GDM1 (cell line): Measurements from ENCODE around the gene NET1.

ENCODE experiments used
- DNase-seq: peaks from one replicate; lab custom pipeline; 2025; lab: John Stamatoyannopoulos, UW

The NET1 gene

DNA sequence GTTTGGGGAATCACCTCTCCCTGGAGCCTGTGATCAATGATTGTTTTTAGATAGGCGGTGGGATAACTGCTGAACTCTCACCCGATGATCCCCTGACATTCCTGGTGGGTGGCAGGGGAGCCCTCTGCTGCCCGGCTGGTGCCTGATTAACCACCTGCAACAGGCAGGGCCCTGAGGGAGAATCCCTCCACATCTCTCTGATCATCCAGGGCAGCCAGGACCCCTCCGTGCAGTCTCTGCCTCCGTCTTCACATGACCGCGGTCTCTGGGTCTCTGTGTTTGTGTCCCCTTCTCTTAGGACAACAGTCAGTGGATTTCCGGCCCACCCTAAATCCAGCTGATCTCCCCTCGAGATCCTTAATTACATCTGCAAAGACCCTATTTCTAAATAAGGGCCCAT is 69.7 kb downstream of the NET1 start:
- no peak for DNase-seq

DNA sequence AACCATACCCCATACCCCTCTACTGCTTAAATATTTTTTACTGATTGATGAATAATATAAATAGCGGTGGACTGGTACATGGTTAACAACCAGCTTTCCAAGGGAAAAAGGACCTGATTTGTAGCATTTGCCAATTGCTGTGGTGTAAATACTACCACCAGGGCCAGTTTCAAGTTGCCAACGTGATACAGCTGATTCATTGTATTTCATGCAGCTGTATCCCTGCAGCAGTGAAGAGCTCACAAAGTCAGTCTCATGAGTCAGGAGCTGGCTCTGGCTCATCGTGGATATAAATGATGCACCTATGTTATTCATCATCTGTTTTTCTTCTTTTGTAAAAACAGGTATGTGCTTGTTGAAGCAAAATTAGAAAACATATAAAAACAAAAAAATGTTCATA is 71.8 kb downstream of the NET1 start:
- no peak for DNase-seq

DNA sequence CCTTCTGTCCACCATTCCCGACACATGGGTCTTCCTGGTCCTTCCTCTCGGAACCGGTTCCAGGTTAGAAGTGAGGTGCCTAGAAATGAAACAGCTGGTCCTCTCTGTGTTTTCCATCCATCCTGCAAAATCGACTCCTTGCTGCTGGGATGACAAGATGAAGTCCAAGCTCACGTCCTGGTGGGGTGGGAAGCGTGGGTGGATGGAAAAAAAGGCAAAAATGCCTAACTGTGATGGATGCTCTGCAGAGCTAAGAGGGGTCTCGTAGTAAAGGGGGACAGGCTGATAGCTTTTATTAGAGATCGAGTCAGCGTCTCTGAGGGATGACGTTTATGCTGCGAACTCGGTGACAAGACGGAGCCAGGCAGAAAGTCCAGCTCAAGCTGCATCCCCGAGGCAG is 72.9 kb downstream of the NET1 start:
- DNase-seq, result no peak

DNA sequence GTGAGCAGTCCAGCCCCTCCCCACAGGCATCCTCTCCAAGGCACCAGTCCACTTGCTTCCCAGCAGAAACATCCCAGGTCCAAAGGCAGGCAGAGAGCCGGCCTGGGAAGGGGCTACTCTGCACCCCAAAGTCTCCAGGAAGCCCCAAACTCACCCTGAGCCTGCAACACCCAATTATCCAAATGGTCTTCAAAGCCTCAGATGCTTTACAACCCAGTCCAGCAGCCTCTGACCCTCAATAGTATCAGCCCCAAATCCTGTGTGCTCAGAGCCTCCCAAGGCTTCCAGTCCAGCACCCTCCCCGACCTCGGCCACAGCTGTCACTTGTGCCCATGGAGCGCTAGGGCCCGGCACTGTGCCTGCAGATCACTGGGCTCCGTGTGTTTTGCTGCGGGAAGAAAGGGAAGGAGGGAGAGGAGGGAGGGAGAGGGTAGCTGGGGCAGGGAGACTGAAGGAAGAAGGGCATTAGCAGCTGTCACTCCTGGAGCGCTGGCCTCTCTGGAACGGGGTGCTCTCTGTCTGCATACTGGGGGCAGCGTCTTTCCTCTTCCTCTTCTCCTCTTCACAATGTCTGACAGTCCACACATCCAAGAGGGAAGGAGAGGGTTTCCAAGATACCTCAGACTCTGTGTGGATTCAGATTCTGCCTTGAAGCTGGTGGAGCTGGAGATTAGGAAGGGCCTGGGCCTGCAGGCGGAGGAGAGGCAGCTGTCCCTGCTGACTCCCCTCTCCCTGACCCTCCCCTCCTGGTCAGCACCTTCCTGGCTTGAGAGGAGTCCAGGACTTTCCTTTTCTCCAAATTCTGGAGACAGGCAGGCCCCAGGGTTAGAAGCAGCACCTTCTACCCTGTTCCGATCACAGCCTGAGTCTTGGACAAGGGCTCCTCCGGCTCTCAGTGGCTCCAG is 73.8 kb downstream of the NET1 start:
- peak; percentile 60 for DNase-seq

DNA sequence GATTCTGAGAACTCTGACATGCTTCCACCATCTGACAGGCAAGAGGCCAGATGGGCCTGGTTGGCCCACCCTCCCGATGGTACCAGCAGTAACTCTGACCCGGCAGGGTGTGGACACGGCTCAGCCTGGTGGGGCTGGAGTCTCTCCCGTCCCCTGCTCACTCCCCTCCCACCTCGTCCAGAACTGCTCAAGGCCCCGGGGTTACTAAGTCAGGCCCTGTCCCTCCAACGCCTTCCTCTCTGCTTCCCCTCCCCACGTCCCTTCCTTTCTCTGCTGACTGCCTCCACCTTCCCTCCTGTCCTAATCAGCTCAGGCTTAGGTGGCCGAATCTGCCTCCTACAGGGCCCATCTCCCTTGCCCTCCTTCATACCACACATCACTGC is 74.5 kb downstream of the NET1 start:
- DNase-seq, result no peak

DNA sequence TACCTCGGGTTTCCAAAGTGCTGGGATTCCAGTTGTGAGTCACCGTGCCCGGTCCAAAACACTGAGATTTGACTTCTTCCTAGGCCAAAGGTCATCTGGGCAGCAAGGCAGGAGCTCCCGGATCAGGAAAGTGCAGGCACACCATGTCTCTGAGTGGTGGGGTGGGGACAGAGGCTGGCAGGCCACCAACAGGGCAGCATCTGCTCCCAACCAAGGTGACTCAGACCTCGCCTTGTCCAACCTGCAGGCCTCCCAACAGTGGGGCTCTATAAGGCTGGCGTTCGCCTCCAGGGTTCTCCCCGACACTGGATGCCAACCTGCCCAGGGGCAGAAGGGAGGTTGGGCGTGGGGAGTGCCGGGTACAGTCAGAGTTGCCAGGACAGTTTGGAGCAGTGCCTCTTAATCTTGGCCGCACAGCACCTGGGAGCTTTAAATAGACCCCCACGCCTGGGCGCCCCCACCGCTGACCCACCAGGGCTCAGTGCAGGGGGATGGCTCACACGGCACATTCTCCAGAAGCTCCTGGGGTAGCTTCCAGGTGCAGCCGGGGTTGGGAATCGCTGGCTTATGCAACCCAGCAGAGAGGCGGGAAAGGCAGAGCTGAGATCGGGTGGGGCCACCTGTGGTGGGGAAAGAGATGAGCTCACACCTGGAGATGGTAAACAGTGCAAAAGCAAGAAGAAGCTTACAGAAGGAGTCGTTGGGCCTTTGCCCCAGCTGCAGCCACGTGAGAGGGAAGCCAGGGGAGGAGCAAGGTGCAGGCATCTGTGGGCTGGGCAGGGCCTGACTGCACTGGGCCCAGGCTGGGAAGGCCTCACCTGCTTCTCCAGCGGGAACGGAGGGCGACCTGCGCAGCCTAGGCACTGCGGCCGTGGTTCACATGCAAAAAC is 76.2 kb downstream of the NET1 start:
- no peak for DNase-seq

DNA sequence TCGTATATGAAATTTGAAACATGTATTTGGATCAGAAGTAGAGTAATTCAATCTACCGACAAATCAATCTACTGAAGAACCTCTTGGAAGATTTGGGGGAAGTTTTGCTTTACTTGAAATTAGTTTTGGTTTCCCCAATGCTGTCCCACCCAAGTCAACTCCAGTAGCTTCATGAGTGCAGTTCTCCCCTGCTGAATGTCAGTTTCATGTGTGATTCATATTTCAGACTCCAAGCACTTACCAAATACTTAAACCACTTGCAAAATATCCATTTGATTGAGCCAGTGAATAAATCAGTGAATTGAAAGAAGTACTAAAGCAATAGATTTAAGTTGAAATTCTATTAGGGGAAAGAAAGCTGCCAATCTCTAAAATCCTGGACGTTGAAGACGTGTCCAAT is 77.7 kb downstream of the NET1 start:
- no peak for DNase-seq

DNA sequence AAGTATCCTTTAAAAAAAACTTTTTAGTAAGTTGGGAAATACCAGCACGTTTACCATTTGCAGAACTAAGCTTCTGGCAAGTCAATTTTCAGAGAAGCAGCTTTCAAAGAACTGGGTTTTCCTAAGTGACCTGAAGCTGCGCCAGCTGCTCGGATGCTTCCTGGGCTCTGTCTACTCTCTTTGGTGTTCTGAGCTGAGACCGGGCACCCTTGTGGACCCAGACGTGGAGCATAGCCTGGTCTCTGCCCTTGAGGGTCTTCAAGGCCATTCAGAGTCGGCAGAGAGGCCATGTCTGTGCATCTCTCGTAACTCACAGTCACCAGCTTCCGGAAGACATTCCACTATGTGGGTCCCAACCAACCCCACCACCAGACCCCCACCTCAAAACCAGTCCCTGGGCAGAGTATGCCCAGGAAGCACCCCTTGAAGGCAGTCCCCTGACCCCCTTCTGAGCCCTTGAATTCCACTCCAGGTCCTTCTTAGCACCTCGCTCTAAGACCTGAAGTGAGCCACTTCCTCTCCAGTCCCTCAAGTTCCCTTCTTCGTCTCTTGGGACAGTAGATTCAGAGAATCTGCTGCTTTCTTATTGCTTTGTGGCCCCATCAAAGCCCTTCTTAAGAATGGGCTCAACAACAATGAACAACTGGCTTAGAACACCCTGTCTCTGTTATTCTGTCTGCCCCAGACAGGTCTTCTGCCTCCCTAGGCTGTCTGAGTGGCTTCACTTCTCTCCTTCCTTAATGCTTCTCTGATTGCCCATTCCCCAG is 78.5 kb downstream of the NET1 start:
- DNase-seq, result no peak

DNA sequence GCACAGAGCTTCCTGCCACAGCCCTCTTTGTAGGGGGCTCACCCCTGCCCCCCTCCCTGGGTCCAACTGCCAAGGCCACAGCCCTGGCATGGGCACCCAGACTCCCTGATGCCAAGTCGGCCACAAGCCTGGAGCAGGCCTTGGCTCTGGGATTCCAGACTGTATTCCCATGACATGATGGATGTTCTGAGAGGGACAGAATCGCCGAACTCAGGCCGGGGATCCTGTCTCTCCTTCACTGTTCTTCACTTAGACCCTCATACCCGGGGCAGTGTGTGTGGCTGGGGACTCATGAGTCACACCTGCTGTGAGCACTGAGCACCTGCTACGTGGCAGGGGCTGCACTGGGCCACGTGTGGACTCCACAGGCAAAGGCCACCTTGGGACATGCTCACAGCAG is 79.1 kb downstream of the NET1 start:
- no peak for DNase-seq

DNA sequence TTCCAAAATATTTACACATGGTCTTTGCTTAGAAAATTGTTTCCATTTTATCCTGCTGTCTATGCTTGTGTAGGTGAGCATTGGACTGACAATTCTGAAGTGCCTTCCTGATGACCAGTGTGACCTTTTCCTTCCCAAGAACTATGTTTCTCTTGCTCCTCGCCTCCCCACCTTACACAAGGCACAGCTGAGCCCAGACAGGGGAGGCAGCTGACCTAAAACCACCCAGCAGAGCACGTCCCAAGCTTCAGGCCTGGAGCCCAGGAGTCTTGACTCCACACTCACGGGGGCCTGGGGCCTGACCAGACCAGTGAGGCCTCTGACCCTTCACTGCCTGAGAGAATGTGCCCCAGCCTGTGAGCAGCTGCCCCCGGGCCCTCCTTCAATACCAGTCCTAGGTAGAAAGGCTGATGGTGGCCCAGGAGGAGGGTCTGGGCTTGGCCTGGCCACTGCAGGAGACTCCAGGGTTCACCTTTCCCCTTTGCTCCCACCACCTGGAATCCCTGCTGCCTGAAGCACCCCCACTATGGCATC is 80.0 kb downstream of the NET1 start:
- DNase-seq, result no peak

DNA sequence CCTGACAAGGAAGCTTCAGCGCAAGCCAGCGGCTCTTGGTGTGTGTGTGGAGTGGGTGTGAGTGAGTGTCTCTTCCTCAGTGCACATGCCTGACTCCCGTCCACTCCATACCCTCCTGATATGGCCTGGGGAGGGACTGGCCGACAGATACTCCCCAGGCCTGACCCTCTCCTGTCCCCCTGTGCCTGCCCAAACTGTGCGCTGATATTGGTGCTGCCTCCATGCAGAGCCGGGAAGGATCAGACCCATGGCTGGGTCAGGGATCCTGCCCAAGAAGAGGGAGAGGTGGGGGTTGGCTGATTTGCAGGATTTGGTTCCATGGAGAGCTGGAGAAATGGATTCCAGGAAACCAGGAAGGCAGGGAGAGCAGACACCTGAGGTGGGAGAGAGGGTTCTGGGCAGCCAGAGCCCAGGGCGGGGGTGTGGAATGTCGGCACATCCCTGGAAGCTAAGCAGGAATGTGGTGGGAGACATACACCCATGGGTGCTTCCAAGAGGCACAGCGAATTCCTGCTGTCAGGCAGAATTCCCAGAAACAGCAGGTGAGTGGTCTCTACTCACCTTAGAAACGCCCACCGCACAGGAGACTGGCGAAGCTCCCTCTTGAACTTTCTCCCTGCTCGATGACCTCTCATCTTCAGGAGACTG is 80.7 kb downstream of the NET1 start:
- no peak for DNase-seq

DNA sequence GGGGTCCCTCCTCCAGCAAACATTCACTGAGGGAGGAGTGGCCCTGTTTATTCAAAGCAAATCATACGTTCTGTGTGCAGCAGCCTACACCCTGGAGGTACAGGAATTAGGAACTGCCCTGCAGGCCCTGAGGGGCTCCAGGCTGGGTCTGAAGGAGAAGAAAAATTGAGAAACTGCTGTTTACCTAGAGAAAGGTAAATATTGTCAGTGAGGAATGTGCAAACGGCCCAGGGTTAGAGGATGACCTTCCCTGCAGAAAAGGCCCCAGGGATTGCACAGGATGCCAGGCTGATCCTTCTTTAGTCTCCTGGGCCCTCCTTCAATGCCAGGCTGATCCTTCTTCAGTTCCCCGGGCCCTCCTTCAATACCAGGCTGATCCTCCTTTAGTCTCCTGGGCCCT is 81.3 kb downstream of the NET1 start:
- no peak for DNase-seq

DNA sequence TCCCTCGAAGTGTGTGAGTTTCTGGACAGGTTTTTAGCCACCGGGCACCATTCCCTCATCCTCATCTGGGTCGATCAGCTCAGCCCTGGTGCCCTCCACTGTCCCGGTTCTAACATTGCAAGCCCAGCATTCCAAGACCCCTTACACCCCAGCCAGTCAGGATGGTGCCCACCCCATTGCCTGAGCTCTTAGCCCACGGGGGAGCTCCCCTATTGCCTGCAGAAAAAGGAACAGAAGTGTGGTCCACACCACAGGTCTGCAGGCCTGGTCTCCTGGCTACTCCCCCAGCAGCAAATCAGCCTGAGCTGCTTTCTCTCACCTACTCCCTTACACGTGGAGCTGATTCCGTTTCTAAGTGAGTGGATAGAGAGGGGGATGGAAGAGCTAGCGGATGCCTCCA is 82.3 kb downstream of the NET1 start:
- no peak for DNase-seq

DNA sequence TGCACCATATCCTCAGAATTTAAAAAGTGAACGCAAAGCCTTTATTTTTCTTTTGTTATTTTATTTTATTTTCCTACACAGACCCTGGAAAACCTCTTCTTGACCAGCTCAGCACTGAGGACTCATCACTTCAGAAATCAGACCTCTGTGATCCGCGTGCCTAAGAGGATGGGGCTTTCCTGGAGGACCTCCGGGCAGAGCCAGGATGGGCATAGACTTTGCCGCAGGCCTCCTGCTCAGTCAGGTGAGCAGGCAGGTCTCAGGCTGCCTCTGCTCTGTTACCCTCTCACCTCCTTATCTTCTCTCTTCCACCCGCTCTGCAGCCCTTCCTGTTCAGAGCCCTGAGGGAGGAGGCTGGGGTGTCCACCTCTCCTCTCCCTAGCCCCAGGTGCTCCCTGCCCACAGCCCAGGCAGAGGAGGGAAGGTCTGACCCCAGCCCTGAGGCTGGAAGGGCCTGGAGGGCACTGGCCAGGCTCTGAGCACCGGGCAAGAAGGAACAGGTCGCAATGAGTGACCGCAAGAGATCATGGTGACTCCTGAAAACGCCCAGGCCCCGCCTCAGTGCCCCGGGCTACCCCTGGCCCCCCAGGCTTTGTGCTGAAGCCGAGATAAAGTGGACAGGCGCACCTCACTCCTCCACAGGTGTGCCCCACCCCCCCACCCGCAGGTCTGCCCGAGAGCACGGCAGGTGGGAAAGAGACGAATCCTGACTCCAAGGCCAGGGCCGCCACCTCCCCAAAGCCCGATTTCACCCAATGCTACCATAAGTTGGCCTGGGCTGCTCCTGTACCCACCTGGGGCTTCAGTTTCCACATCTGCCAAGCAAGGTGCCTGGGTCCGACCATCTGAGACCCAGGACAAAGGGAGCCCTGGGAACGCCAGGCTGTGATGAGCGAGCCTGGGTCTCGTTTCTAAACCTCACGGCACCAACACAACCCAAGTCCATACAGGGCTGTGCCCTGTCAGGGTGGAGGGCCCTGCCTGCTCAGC is 84.2 kb downstream of the NET1 start:
- no peak for DNase-seq

DNA sequence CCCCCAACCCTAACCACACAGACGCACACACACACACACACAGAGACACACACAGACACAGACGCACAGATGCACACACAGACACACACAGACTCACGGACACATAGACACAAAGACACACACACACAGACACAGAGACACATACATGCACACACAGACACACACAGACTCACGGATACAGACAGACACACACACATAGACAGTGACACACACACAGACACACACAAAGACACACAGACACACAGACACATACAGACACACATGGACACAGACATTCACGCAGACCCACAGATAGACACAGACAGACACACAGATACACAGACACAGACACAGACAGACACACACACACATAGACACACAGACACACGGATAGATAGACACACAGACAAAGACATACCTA is 84.9 kb downstream of the NET1 start:
- DNase-seq, result no peak

DNA sequence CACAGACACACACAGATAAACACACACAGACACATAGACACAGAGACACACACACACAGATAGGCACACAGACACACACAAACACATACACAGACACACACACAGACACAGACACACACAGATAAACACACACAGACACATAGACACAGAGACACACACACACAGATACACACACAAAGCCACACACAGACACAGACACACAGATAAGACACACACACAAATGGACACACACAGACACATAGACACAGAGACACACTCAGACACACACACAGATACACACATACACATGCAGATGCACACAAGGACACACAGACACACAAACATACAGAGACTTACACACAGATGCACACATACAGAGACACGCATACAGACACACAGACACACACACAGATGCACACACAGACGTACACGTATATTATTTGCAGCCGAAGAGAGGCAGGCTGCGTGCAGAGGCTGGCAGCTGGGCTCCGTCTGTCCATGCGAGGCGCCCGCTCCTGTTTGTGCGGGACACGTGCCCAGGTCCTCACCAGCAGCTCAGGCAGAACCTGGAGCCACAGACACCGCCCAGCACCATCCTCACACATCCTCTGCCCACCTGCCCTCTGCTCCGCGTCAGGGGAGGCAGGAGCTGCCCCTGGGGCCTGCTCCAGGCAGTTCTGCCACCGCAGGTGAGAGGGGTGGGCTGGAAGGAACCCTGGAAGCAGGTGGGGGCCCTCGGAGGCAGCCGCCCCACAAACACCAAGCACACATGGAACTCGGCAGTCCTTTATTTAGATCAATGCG is 85.8 kb downstream of the NET1 start:
- DNase-seq, result no peak

DNA sequence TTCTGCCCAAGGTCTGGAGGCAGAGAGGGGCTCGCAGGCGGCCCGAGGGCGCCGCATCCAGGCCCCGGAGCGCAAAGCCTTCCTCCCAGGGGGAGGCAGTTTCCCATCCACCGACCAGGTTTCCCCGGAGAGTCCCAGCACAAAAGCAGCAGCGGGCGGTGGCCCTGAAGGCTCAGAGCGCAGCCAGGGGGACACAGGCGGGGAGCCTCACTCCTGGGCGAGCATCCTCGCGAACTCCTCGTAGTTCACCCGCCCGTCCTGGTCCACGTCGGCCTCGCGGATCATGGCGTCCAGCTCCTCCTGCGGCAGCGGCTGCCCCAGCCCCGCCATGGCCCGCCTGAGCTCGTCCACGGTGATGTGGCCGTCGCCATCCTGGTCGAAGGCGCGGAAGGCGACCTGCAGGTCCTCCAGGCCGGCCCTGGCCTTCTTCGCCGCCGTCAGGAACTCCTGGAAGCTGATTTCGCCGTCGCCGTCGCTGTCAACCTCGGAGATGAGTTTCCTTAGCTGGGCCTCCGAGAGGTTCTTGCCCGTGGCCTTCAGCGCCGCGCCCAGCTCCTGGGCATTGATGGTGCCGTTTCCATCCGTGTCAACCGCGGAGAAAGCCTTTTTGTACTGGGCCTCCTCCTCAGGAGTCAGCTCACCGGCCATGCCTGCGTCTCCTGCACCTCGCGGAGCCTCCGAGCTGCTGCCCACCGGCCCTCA is 86.6 kb downstream of the NET1 start:
- DNase-seq, result no peak

DNA sequence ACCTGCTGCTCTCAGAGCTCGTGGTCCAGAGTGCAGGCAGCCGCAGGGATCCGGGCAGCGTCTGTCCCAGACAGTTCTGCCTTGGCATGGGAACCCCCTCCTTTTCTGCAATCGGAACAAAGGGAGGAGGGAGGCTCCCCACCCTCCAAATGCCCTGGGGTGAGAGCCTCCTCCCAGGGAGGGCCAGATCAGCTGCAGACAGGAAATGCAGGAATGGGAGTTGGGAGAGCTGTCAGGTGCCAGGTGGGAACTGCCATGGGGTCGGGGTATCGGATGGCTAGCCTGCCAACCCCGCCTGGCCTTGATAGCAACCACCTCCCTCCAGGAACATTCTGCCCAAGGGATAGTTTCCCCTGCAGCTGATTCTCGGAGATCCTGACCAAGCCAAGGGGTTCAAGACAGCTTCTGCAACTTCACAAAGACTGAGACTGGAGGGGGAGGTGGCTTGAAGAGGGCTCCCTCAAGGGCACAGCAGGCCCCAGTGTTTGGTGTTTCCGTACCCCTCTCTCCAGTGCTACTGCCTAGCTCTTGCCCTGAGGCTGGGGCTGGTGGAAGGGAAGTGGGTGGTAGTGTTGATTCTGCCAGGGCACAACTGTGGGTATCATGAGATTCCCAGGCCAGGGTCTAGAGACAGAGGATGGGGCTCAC is 87.3 kb downstream of the NET1 start, which contains the start of gene CALML5:
Gene CALML5 (minus strand): TSS at position 78 of the 648 bp plus-strand sequence. CDS start 132 bp downstream, outside the sequence.
- no peak for DNase-seq
